Measurements from ENCODE around the gene ANO7. TPM values are rescaled to one million over a fixed set of nuclear protein-coding genes. Genes with fewer than 3 reads are reported as not detected.

ANO7 gene
- total and polyA plus RNA-seq, 2 of the 13 experiments (the other 11 are each of a cell fraction or from before 2014, with no cell fraction given): 4.1 to 4.9 TPM

DNA sequence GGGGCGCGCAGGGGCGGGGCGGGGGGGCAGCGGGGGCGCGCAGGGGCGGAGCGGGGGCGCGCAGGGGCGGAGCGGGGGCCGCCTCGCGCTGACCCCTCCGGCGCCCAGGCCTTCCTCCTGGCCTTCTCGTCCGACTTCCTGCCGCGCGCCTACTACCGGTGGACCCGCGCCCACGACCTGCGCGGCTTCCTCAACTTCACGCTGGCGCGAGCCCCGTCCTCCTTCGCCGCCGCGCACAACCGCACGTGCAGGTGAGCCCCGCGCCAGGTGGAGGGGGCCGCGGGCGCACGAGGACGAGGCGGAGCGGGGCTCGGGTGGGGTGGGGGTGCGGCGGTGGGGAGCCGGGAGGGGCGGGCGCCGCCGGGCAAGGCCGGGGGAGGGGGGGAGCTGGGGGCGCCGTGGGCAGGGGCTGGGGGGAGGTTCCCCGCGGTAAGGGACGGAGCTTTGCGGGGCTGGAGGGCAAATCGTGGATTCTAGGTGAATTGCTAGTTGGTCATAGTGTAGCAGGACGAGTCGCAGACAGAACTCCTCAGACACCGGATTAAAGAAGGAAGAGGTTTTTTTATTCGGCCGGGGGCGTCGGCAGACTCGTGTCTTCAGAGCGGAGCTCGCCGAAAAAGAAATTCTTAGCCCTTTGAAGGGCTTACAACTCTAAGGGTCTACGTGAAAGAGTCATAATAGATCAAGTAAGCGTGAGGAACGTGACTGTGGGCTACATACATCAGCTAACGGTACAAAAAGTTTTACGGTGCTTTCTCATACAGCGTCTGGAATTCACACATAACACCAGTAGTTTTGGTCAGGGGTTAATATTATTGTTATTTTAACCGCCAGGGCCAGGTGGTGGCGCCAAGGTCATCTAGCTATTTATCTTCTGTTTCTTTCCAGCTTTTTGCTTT lies 29.9 kb downstream of the ANO7 start (continued):
- TF ChIP-seq, protein P1, sequence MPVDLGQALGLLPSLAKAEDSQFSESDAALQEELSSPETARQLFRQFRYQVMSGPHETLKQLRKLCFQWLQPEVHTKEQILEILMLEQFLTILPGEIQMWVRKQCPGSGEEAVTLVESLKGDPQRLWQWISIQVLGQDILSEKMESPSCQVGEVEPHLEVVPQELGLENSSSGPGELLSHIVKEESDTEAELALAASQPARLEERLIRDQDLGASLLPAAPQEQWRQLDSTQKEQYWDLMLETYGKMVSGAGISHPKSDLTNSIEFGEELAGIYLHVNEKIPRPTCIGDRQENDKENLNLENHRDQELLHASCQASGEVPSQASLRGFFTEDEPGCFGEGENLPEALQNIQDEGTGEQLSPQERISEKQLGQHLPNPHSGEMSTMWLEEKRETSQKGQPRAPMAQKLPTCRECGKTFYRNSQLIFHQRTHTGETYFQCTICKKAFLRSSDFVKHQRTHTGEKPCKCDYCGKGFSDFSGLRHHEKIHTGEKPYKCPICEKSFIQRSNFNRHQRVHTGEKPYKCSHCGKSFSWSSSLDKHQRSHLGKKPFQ (CRISPR knock-in tag; IDR thresholded peaks at IDR 0.05; ENCODE audit: insufficient replicate concordance): peak; percentile 43
- TF ChIP-seq ZNF672 (CRISPR knock-in tag; IDR thresholded peaks at IDR 0.05) (no peak), SP4 (CRISPR knock-in tag; IDR thresholded peaks at IDR 0.05) (peak; percentile 42), ZNF780A (CRISPR knock-in tag; IDR thresholded peaks at IDR 0.05) (no peak), RAD21 (CRISPR knock-in tag; IDR thresholded peaks at IDR 0.05) (no peak), TBL1XR1 (IDR thresholded peaks at IDR 0.05; ENCODE audit: borderline replicate concordance, low read length, partially characterized antibody) (no peak), ZNF549 (CRISPR knock-in tag; IDR thresholded peaks at IDR 0.05) (no peak), RORA (CRISPR knock-in tag; IDR thresholded peaks at IDR 0.05) (no peak), CENPX (CRISPR knock-in tag; IDR thresholded peaks at IDR 0.05) (no peak), ZNF44 (CRISPR knock-in tag; IDR thresholded peaks at IDR 0.05) (no peak; the same call in 1 of the 2 replicates), CBX2 (IDR thresholded peaks at IDR 0.05; ENCODE audit: low read depth, low read length) (no peak), CBX2 (CRISPR knock-in tag; IDR thresholded peaks at IDR 0.05; ENCODE audit: low read depth) (0 out of 2 replicates have a peak, but pooled peaks have one; percentile 52), KDM5B (CRISPR knock-in tag; IDR thresholded peaks at IDR 0.05; ENCODE audit: borderline replicate concordance) (no peak), SCMH1 (CRISPR knock-in tag; IDR thresholded peaks at IDR 0.05; ENCODE audit: borderline replicate concordance) (no peak), GATAD2A (CRISPR knock-in tag; IDR thresholded peaks at IDR 0.05) (peak; percentile 56), PRMT3 (CRISPR knock-in tag; IDR thresholded peaks at IDR 0.05; ENCODE audit: borderline replicate concordance, low read depth) (no peak), ZNF3 (CRISPR knock-in tag; IDR thresholded peaks at IDR 0.05) (no peak; the same call in 1 of the 2 replicates), ZNF101 (CRISPR knock-in tag; IDR thresholded peaks at IDR 0.05; ENCODE audit: borderline replicate concordance, low read depth) (no peak)
- TF ChIP-seq, protein P2, sequence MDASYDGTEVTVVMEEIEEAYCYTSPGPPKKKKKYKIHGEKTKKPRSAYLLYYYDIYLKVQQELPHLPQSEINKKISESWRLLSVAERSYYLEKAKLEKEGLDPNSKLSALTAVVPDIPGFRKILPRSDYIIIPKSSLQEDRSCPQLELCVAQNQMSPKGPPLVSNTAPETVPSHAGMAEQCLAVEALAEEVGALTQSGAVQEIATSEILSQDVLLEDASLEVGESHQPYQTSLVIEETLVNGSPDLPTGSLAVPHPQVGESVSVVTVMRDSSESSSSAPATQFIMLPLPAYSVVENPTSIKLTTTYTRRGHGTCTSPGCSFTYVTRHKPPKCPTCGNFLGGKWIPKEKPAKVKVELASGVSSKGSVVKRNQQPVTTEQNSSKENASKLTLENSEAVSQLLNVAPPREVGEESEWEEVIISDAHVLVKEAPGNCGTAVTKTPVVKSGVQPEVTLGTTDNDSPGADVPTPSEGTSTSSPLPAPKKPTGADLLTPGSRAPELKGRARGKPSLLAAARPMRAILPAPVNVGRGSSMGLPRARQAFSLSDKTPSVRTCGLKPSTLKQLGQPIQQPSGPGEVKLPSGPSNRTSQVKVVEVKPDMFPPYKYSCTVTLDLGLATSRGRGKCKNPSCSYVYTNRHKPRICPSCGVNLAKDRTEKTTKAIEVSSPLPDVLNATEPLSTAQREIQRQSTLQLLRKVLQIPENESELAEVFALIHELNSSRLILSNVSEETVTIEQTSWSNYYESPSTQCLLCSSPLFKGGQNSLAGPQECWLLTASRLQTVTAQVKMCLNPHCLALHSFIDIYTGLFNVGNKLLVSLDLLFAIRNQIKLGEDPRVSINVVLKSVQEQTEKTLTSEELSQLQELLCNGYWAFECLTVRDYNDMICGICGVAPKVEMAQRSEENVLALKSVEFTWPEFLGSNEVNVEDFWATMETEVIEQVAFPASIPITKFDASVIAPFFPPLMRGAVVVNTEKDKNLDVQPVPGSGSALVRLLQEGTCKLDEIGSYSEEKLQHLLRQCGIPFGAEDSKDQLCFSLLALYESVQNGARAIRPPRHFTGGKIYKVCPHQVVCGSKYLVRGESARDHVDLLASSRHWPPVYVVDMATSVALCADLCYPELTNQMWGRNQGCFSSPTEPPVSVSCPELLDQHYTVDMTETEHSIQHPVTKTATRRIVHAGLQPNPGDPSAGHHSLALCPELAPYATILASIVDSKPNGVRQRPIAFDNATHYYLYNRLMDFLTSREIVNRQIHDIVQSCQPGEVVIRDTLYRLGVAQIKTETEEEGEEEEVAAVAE (CRISPR knock-in tag; IDR thresholded peaks at IDR 0.05; ENCODE audit: borderline replicate concordance): no peak
- TF ChIP-seq, protein P3, sequence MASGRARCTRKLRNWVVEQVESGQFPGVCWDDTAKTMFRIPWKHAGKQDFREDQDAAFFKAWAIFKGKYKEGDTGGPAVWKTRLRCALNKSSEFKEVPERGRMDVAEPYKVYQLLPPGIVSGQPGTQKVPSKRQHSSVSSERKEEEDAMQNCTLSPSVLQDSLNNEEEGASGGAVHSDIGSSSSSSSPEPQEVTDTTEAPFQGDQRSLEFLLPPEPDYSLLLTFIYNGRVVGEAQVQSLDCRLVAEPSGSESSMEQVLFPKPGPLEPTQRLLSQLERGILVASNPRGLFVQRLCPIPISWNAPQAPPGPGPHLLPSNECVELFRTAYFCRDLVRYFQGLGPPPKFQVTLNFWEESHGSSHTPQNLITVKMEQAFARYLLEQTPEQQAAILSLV (CRISPR knock-in tag; IDR thresholded peaks at IDR 0.05; ENCODE audit: borderline replicate concordance): peak; percentile 58
- TF ChIP-seq, protein P4, sequence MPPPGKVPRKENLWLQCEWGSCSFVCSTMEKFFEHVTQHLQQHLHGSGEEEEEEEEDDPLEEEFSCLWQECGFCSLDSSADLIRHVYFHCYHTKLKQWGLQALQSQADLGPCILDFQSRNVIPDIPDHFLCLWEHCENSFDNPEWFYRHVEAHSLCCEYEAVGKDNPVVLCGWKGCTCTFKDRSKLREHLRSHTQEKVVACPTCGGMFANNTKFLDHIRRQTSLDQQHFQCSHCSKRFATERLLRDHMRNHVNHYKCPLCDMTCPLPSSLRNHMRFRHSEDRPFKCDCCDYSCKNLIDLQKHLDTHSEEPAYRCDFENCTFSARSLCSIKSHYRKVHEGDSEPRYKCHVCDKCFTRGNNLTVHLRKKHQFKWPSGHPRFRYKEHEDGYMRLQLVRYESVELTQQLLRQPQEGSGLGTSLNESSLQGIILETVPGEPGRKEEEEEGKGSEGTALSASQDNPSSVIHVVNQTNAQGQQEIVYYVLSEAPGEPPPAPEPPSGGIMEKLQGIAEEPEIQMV (CRISPR knock-in tag; IDR thresholded peaks at IDR 0.05; ENCODE audit: low read depth): peak; percentile 57; the same call in 1 of the 2 replicates
